Muscle layer of duodenum (tissue), 2 donors: Measurements from ENCODE around the gene CHMP3.
"Not testable (repeated sequence)": the region's sequence is repeated elsewhere in the genome, so short reads cannot be mapped to it uniquely, and the experiment has no call there.

Source experiments
- H3K27ac ChIP-seq: one replicate; pipeline ENCODE4 v1.7.0; 2013; ENCODE audit warnings: mild to moderate bottlenecking, low read length
- H3K27me3 ChIP-seq: one replicate; pipeline ENCODE4 v1.7.0; 2013; ENCODE audit warnings: low read depth, mild to moderate bottlenecking, control low read depth, low read length
- H3K36me3 ChIP-seq, 2 donors: one replicate each; pipeline ENCODE4 v1.7.0; 2013; ENCODE audit warnings: low read length in 2 of 2, control low read depth in 1 of 2, mild to moderate bottlenecking in 1 of 2; ENCODE audit not compliant: insufficient read depth in 2 of 2, control insufficient read depth in 1 of 2
- H3K4me1 ChIP-seq, 2 donors: one replicate each; pipeline ENCODE4 v1.7.0; 2013; ENCODE audit warnings: low read length in 2 of 2, mild to moderate bottlenecking in 2 of 2, control low read depth in 1 of 2, moderate library complexity in 1 of 2; ENCODE audit not compliant: insufficient read depth in 2 of 2, control insufficient read depth in 1 of 2
- H3K4me3 ChIP-seq, 2 donors: one replicate each; pipeline ENCODE4 v1.7.0; 2013; ENCODE audit warnings: low read length in 2 of 2, low read depth in 1 of 2, mild to moderate bottlenecking in 1 of 2
- H3K9me3 ChIP-seq, 2 donors: one replicate each; pipeline ENCODE4 v1.7.0; 2013; ENCODE audit warnings: low read length in 2 of 2, control low read depth in 1 of 2, mild to moderate bottlenecking in 1 of 2; ENCODE audit not compliant: control insufficient read depth in 1 of 2
- donor health status: healthy.

CHMP3 gene

GRCh38 chr2:86577817-86578456 is 14.7 kb upstream of the CHMP3 start:
- no peak overlapping the region for H3K27ac ChIP-seq
- no peaks in the 10 kb centered on the region for H3K27me3 ChIP-seq
- H3K36me3 ChIP-seq, result no peaks in the 10 kb centered on the region
- H3K4me3 ChIP-seq, result no peak overlapping the region
- H3K9me3 ChIP-seq, result peaks cover 0 to 5% of the 10 kb centered on the region in 2 donors
- H3K4me1 ChIP-seq, result no peaks in the 10 kb centered on the region

GRCh38 chr2:86570059-86570458 is 6.8 kb upstream of the CHMP3 start:
- Histone ChIP-seq H3K4me3 (no peak overlapping the region), H3K36me3 (no peaks in the 10 kb centered on the region)

GRCh38 chr2:86566821-86567190 is 3.6 kb upstream of the CHMP3 start:
- H3K27me3 ChIP-seq, result no peaks in the 10 kb centered on the region
- H3K9me3 ChIP-seq, result no peaks in the 10 kb centered on the region
- peaks cover 4% of the 10 kb centered on the region in 2 donors for H3K4me1 ChIP-seq
- H3K4me3 ChIP-seq, result no peak overlapping the region
- H3K36me3 ChIP-seq, result peaks cover 0 to 4% of the 10 kb centered on the region in 2 donors
- no peak overlapping the region for H3K27ac ChIP-seq

More at GRCh38 chr2:86570059-86570458, 6.8 kb upstream of the CHMP3 start:
- Histone ChIP-seq H3K4me1 (no peaks in the 10 kb centered on the region), H3K9me3 (no peaks in the 10 kb centered on the region), H3K27ac (no peak overlapping the region), H3K27me3 (no peaks in the 10 kb centered on the region)

GRCh38 chr2:86566158-86566820 is 3.0 kb upstream of the CHMP3 start:
- no peak overlapping the region for H3K4me3 ChIP-seq
- no peak overlapping the region for H3K27ac ChIP-seq
- H3K4me1 ChIP-seq, result peaks cover 4 to 9% of the 10 kb centered on the region in 2 donors
- H3K27me3 ChIP-seq, result no peaks in the 10 kb centered on the region
- no peaks in the 10 kb centered on the region for H3K9me3 ChIP-seq
- peaks cover 0 to 4% of the 10 kb centered on the region in 2 donors for H3K36me3 ChIP-seq

- H3K4me3 ChIP-seq, result peak overlapping the region; percentile 79 to 85
- peaks cover 0 to 4% of the 10 kb centered on the region in 2 donors for H3K36me3 ChIP-seq
- H3K4me1 ChIP-seq, result peaks cover 4 to 15% of the 10 kb centered on the region in 2 donors
- no peaks in the 10 kb centered on the region for H3K9me3 ChIP-seq
- H3K27ac ChIP-seq, result peak overlapping the region; percentile 99
- H3K27me3 ChIP-seq, result no peaks in the 10 kb centered on the region
Observed at GRCh38 chr2:86563650-86564061, 413 bp upstream of the CHMP3 start.

GRCh38 chr2:86562485-86562921 is 740 bp downstream of the CHMP3 start:
- peaks cover 0 to 4% of the 10 kb centered on the region in 2 donors for H3K36me3 ChIP-seq
- no peaks in the 10 kb centered on the region for H3K9me3 ChIP-seq
- H3K4me1 ChIP-seq, result peaks cover 4 to 15% of the 10 kb centered on the region in 2 donors
- H3K27ac ChIP-seq, result peak overlapping the region; percentile 99
- H3K4me3 ChIP-seq, result peak overlapping the region; percentile 79 to 85
- no peaks in the 10 kb centered on the region for H3K27me3 ChIP-seq

GRCh38 chr2:86557836-86558235 is 5.4 kb downstream of the CHMP3 start:
- Histone ChIP-seq H3K27ac (no peak overlapping the region), H3K4me1 (peaks cover 4 to 15% of the 10 kb centered on the region in 2 donors), H3K4me3 (no peak overlapping the region), H3K9me3 (no peaks in the 10 kb centered on the region), H3K36me3 (peaks cover 1 to 3% of the 10 kb centered on the region in 2 donors), H3K27me3 (no peaks in the 10 kb centered on the region)

- Histone ChIP-seq H3K4me3 (no peak overlapping the region), H3K27me3 (no peaks in the 10 kb centered on the region), H3K36me3 (peaks cover 0 to 3% of the 10 kb centered on the region in 2 donors), H3K4me1 (peaks cover 0 to 11% of the 10 kb centered on the region in 2 donors), H3K9me3 (no peaks in the 10 kb centered on the region), H3K27ac (no peak overlapping the region)
Observed at GRCh38 chr2:86556508-86556907, 6.7 kb downstream of the CHMP3 start.

GRCh38 chr2:86552889-86553288 is 10.4 kb downstream of the CHMP3 start:
- no peaks in the 10 kb centered on the region for H3K27me3 ChIP-seq
- H3K36me3 ChIP-seq, result peaks cover 3% of the 10 kb centered on the region in 2 donors
- H3K27ac ChIP-seq, result no peak overlapping the region
- H3K4me1 ChIP-seq, result peaks cover 0 to 3% of the 10 kb centered on the region in 2 donors
- no peaks in the 10 kb centered on the region for H3K9me3 ChIP-seq
- H3K4me3 ChIP-seq, result no peak overlapping the region

GRCh38 chr2:86549963-86550725 is 13.1 kb downstream of the CHMP3 start:
- not testable (repeated sequence) for H3K9me3 ChIP-seq, H3K27me3 ChIP-seq, H3K36me3 ChIP-seq, H3K4me3 ChIP-seq, H3K4me1 ChIP-seq, H3K27ac ChIP-seq

GRCh38 chr2:86549440-86549839 is 13.8 kb downstream of the CHMP3 start:
- H3K27me3 ChIP-seq, H3K9me3 ChIP-seq, H3K4me3 ChIP-seq, H3K36me3 ChIP-seq, H3K27ac ChIP-seq, H3K4me1 ChIP-seq: not testable (repeated sequence)
